Measurements from ENCODE around the gene CACNA1H.
"Not testable (repeated sequence)": the region's sequence is repeated elsewhere in the genome, so short reads cannot be mapped to it uniquely, and the experiment has no call there.

Gene CACNA1H

GRCh38 chr16:1230471-1231212 is 77.7 kb downstream of the CACNA1H start:
- DNase-seq, result not testable (repeated sequence)

DNA sequence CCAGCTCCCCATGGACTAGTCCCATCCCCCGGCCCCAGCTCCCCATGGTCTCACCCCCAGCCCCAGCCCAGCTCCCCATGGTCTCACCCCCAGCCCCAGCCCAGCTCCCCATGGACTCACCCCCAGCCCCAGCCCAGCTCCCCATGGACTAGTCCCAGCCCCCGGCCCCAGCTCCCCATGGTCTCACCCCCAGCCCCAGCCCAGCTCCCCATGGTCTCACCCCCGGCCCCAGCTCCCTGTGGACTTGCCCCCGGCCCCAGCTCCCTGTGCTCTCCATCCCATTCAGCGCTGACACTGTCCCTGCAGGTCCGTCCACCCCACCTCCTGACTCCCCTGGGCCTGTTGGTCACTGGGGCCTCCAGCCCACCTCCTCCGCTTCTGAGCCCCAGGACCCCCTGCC is 78.4 kb downstream of the CACNA1H start:
- DNase-seq, result not testable (repeated sequence)

DNA sequence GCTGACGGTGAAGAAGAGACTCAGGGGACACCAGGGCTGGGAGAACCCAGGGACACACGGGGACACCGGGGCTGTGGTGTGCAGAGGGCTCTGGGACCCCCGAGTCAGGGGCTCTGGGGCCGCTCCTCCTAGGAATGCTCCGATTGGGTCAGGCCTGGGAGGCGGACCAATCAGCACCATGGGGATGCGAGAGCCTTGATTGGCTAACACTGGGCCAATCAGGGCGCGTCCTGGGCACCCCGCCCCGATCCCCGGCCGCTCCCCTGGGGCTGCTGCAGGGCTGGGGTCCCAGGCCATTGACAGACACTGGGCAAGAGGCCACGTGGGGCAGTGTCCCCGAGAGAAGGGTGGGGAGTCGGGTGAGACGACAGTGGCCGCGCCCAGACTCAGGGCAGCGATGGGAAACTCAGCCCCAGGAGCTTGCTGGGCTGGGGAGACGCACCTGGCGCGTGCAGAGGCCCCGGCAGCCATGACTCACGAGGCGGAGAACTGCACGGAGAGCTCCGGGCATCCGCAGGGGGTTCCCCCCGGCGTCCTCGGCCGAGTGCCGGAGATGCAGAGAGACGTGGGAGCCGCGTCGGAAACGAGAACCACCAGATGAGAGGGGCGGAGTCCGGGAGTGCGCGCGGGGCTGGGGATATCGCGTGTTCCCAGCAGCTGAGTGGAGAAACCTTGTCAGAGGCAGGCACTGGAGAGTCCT is 79.3 kb downstream of the CACNA1H start:
- DNase-seq, result not testable (repeated sequence)

DNA sequence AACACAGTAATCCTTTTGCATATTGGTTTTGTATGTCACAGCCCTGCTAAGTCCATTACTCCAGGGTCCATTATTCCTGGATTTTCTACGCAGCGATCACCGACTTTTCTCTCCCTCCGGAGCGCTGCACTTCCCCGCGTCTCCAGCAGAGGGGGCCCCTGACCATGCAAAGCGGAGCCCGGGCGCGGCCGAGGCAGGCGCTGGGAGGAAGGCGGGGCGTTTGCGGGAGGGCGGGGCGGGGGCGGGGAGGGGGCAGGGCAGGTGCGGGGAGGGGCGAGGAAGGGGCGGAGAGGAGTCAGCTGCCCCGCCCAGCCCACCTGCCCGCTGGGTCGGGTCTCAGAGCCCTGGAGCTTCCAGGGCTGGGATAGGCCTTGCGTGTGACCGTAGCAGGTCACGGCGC is 83.8 kb downstream of the CACNA1H start:
- DNase-seq, result not testable (repeated sequence)

GRCh38 chr16:1237990-1238389 is 85.1 kb downstream of the CACNA1H start:
- DNase-seq, result no peak

DNA sequence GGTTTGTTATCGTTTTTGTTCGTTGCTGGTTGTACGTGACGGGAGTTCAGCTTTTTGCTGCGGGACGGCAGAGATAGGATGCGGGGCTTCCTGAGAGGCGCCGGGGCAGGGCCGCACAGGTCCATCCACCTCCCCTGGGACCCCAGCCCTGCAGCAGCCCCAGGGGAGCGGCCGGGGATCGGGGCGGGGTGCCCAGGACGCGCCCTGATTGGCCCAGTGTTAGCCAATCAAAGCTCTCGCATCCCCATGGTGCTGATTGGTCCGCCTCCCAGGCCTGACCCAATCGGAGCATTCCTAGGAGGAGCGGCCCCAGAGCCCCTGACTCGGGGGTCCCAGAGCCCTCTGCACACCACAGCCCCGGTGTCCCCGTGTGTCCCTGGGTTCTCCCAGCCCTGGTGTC is 86.0 kb downstream of the CACNA1H start:
- DNase-seq, result not testable (repeated sequence)

DNA sequence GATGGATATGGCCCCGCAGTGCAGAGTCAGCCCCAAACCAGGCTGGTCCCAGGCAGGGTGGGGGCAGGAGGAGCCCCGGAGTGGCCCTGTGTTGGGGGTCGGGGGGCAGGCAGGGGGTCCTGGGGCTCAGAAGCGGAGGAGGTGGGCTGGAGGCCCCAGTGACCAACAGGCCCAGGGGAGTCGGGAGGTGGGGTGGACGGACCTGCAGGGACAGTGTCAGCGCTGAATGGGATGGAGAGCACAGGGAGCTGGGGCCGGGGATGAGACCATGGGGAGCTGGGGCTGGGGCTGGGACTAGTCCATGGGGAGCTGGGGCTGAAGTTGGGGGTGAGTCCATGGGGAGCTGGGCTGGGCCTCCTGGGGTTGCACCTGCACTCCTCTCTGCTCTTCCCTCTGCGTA is 86.7 kb downstream of the CACNA1H start:
- not testable (repeated sequence) for DNase-seq

DNA sequence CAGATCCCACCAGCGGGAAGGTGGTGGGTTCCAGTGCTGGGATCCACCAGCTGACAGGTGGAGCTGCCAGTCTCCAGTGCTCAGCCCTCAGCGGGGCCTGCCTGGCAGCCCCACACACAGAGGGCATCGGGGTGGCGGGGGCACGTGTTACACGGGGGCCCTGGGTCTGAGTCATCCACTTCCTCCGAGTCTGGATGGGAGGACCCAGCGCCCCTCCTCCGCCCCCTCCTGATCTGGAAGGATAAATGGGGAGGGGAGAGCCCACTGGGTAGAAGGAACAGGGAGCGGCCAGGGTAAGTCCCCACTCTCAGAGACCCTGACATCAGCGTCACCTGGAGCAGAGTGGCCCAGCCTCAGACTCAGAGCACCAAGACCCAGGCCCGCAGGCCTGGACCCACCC is 87.5 kb downstream of the CACNA1H start, which contains the start of gene TPSAB1:
TSS of gene TPSAB1 (plus strand) at position 270 of the 400 bp plus-strand sequence. CDS start 234 bp downstream, outside the sequence.
- DNase-seq, result not testable (repeated sequence)

DNA sequence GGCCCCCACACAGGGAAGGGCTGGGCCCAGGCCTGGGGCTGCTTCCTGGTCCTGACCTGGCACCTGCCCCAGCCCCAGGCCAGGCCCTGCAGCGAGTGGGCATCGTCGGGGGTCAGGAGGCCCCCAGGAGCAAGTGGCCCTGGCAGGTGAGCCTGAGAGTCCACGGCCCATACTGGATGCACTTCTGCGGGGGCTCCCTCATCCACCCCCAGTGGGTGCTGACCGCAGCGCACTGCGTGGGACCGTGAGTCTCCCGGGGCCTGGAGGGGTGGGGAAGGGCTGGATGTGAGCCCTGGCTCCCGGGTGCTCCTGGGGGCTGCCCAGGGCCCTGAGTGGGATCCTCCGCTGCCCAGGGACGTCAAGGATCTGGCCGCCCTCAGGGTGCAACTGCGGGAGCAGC is 88.2 kb downstream of the CACNA1H start:
- DNase-seq, result not testable (repeated sequence)

DNA sequence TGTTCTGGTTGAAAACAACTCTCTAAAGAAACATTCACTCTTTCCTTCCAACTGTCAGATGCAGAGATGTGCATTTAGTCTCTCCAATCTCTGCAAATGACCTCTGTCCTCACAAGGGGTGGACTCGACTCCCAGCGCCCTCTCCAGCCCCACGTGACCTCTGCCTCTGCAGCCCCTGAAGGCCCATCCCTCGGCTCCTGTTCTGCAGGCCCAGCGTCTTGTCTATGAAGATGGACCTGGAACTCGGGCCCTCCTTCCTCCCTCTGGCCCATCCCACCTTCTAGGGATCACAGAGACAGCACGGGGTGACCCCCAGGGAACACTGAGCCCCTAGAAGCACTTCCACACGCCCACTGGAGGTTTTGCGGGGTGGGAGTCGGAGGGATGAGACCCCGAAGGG is 90.5 kb downstream of the CACNA1H start:
- not testable (repeated sequence) for DNase-seq

DNA sequence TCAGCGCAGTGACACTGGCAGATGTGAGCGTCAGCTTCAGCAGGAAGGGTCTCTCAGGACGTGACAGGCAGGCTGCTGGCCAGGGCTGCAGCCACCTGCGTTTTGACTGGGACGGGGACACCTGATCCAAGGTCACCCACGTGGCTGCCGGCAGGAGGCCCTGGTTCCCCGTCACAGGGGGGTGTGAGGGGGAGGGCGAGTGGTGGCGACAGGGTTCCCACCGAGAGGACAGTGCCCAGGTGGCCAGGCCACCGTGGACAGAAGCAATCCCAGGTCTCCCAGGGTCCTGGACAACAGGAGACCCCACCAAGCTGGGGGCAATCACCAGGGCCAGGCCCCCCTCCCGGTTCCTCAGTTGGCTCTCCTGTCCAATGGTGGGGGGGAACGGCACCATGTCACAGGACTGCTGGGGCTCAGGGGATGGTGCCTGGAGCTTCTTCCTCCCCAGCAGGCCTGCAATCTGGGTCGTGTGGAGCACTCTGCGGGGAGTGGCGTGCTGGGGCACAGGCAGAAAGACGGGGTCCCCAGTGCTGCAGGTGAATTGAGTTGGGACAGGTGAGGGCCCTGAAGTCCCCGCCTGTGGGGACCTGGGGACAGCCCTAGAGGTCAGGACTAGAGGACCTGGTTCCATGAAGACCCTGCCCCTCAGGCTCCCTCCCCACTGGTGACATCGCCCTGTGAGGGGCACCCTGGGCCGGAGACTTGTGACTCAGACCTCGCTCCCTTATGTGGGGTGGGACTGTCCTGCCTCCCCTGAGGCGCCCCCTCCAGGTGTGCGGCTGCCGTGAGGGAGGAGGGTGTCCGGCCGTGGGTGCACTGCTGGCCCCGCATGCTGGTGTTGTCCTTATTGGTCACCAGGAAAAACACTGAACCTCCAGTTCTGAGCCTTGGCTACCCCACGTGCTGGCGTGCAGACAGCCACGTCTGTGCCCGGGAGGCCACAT is 91.3 kb downstream of the CACNA1H start:
- not testable (repeated sequence) for DNase-seq

GRCh38 chr16:1244881-1245280 is 92.0 kb downstream of the CACNA1H start:
- no peak for DNase-seq

DNA sequence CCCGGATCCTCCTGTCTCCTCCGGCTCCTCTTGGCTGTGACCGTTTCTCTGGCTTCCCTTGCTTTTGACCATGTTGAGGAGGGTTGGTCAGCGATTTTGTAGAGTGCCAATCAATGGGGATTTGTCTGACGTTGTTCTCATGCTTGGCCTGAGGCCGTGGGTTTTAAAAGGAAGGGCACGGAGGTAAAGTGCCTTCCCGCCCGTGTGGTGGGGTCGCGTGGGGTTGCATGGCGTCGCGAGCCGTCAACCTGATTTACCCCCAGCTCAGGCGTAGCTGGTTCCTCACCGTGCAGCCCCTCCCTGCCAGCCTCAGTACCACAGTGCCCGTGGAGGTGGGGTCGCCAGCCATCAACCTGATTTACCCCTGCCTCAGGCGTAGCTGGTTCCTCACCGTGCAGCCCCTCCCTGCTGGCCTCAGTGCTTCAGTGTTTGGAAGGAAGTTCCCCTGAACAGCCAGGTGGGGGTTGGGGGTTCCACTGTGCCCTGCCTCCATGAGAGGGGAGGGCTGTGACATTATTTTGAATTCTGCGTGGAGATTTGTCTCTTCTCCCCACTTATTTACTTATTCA is 92.6 kb downstream of the CACNA1H start:
- no peak for DNase-seq

- not testable (repeated sequence) for DNase-seq
These were observed 95.1 kb downstream of the CACNA1H start for GRCh38 chr16:1247903-1248537.

DNA sequence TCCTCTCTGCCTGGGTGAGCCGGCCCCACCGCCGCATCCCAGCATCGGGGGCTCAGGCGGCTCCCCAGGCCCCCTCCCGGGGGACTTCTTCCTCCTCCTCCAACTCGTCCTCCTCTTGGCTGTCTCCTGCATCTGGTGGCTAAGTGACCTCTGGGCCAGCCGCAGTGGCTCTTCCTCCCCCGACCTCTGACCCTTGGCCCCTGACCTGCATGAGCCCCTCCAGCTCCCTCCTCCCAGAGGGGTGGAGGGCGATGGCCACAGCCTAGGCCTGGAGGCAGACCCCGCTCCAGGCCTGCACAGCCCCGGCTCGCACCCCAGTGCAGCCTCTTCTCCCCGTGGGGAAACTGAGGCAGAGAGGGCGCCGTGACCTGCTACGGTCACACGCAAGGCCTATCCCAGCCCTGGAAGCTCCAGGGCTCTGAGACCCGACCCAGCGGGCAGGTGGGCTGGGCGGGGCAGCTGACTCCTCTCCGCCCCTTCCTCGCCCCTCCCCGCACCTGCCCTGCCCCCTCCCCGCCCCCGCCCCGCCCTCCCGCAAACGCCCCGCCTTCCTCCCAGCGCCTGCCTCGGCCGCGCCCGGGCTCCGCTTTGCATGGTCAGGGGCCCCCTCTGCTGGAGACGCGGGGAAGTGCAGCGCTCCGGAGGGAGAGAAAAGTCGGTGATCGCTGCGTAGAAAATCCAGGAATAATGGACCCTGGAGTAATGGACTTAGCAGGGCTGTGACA is 96.3 kb downstream of the CACNA1H start:
- not testable (repeated sequence) for DNase-seq

- DNase-seq, result not testable (repeated sequence)
These were observed 100.9 kb downstream of the CACNA1H start for GRCh38 chr16:1253701-1254364.

- DNase-seq, result not testable (repeated sequence)
These were observed 101.9 kb downstream of the CACNA1H start for GRCh38 chr16:1254821-1255220.

DNA sequence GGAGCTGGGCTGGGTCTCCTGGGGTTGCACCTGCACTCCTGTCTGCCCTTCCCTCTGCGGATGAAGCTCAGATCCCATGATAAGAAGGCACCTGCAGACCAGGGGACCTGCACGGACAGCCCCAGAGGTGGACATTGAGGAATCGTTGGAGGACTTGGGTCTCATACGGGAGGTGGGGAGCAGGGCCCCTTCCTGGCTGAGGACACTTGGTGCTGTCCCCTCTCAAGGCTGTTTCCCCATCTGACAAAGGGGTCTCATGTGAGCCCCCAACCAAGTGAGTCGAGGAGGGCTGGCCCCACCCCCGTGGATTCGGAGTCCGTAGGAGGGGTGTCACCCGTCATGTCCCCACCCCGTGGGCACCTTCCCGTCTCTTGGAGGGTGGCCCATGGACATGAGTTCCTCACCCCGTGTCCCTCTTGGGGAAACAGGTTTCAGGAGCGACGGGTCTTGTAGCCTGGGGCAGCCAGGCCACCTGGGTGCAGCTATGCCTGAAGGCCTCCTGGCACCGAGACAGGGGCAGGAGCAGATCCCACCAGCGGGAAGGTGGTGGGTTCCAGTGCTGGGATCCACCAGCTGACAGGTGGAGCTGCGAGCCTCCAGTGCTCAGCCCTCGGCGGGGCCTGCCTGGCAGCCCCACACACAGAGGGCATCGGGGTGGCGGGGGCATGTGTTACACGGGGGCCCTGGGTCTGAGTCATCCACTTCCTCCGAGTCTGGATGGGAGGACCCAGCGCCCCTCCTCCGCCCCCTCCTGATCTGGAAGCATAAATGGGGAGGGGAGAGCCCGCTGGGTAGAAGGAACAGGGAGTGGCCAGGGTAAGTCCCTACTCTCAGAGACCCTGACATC is 102.6 kb downstream of the CACNA1H start, which contains the start of gene TPSD1:
TSS of gene TPSD1 (plus strand) at position 794 of the 847 bp plus-strand sequence. CDS start 212 bp downstream, outside the sequence.
- not testable (repeated sequence) for DNase-seq

DNA sequence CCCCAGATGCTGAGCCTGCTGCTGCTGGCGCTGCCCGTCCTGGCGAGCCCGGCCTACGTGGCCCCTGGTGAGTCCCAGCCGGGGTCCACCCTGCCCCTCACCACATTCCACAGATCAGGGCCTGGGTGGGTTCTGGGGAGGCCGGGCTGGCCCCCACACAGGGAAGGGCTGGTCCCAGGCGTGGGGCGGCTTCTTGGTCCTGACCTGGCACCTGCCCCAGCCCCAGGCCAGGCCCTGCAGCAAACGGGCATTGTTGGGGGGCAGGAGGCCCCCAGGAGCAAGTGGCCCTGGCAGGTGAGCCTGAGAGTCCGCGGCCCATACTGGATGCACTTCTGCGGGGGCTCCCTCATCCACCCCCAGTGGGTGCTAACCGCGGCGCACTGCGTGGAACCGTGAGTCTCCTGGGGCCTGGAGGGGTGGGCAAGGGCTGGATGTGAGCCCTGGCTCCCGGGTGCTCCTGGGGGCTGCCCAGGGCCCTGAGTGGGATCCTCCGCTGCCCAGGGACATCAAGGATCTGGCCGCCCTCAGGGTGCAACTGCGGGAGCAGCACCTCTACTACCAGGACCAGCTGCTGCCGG is 103.5 kb downstream of the CACNA1H start:
- DNase-seq, result not testable (repeated sequence)

All from CD4-positive, alpha-beta T cell treated with Interleukin-10 for 1 hour (primary cell).